Prostate gland (tissue), 2 donors: ENCODE measurements around the gene HCK.

Experiments
- CTCF ChIP-seq, 4 experiments: fragments of 200-600 bp in 2 of 4; fragments of 450-650 bp in 2 of 4; sonication (generic) in 2 of 4; IDR thresholded peaks; 1 replicate in 3 of 4; 2 replicates in 1 of 4; pipeline ENCODE4 v1.5.1; 2016 to 2019; ENCODE audit warnings: antibody characterized with exemption in 4 of 4, mild to moderate bottlenecking in 2 of 4, moderate library complexity in 2 of 4
- POLR2A ChIP-seq: fragments of 450-650 bp; IDR thresholded peaks from one replicate; pipeline ENCODE4 v1.6.1; 2016; ENCODE audit warnings: antibody characterized with exemption, mild to moderate bottlenecking

- TF ChIP-seq POLR2A = no peak
- no peak for TF ChIP-seq CTCF (IDR thresholded peaks at IDR 0.05)
Observed at GRCh38 chr20:32115211-32115767, 63.2 kb downstream of the HCK start.
